ENCODE measurements around the gene GSTA2. TPM values are rescaled to one million over a fixed set of nuclear protein-coding genes. Genes with fewer than 3 reads are reported as not detected.
"Not testable (repeated sequence)": the region's sequence is repeated elsewhere in the genome, so short reads cannot be mapped to it uniquely, and the experiment has no call there.

The GSTA2 gene
- total RNA-seq, 1 experiment from 2014 or later: not detected

DNA sequence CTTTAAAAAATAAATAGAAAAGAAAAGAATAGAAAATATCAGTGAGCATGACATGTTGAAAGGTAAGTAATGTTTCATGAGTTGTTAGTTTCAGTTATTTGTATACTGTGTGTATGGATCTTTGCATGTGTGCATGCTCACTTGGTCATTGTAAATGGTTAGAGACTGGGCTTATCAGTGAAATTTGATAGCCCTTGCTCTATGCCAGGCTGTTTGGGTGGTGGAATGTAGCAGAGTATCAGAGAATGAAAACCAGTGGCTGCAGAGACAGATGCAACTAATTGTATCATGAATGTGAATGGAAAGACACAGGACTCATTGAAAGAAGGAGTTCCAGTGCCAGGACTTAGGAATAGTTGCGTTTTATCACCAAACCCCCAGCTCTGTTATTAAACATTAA, 4.2 kb downstream of the GSTA2 start:
- Mint-ChIP-seq H3K9me3 (peaks cover 3 to 4% of the 10 kb centered on the region in 2 experiments; a peak in 3 of 5 replicates), H3K27ac (no peak overlapping the region), H3K4me1 (peaks cover 6% of the 10 kb centered on the region in 2 experiments; a peak in 2 of 4 replicates), H3K4me3 (no peak overlapping the region), H3K27me3 (ENCODE audit: low read depth) (no peaks in the 10 kb centered on the region; the same call in 1 of the 2 replicates), H3K36me3 (ENCODE audit: insufficient read depth in 1 of 3, low read depth in 3 of 3) (peaks cover 0 to 2% (median 0%) of the 10 kb centered on the region in 3 experiments; a peak in 3 of 7 replicates)
- H3K18ac ChIP-seq (ENCODE audit: insufficient read length, low read depth, low read length): no peak overlapping the region
- H3K4me2 ChIP-seq (ENCODE audit: insufficient read depth, insufficient read length, low read length): no peak overlapping the region
- no peak overlapping the region for H4K8ac ChIP-seq (replicated peaks; ENCODE audit: insufficient read length, low read depth, low read length)
- no peak overlapping the region for H2BK5ac ChIP-seq (ENCODE audit: insufficient read length, low read length)
- TF ChIP-seq CTCF (conservative IDR thresholded peaks at IDR 0.05): no peak
- H3K79me2 ChIP-seq (ENCODE audit: insufficient read depth, low read length): no peaks in the 10 kb centered on the region
- no peaks in the 10 kb centered on the region for H3K79me1 ChIP-seq (ENCODE audit: insufficient read depth, low read depth, low read length, poor library complexity, severe bottlenecking)
- no peak overlapping the region for H3K27ac ChIP-seq (ENCODE audit: insufficient read length, low read depth, low read length)
- H4K5ac ChIP-seq (ENCODE audit: insufficient read length, low read depth, low read length): no peak overlapping the region
- H3K4me1 ChIP-seq (ENCODE audit: insufficient read depth, low read length): no peaks in the 10 kb centered on the region
- H3K27me3 ChIP-seq (ENCODE audit: insufficient read depth, low read length): no peaks in the 10 kb centered on the region
- no peak overlapping the region for H3K23ac ChIP-seq (ENCODE audit: insufficient read length, low read depth, low read length)
- H4K20me1 ChIP-seq (ENCODE audit: control insufficient read depth, insufficient read depth, insufficient read length): no peaks in the 10 kb centered on the region
- no peak for DNase-seq
- H4K91ac ChIP-seq (ENCODE audit: insufficient read length, low read depth, low read length): no peak overlapping the region
- H2BK120ac ChIP-seq (ENCODE audit: low read depth, low read length, poor library complexity, severe bottlenecking): no peak overlapping the region
- H3K23me2 ChIP-seq (ENCODE audit: insufficient read length, low read depth, low read length, poor library complexity, severe bottlenecking): no peaks in the 10 kb centered on the region
- no peak overlapping the region for H3K4ac ChIP-seq (ENCODE audit: low read depth, low read length)
- no CpG with 5 or more reads among the region's 1 CpG for WGBS (ENCODE audit: extremely low coverage, insufficient read length, low lambda C conversion rate)
- no peak overlapping the region for H2AFZ ChIP-seq (ENCODE audit: low read length)
- no peak overlapping the region for H2BK12ac ChIP-seq (ENCODE audit: insufficient read length, low read depth, low read length)
- no peak overlapping the region for H2AK5ac ChIP-seq (ENCODE audit: insufficient read length, low read length)
- H3T11ph ChIP-seq (ENCODE audit: low read length): no peak overlapping the region
- no peak overlapping the region for H3K9ac ChIP-seq (ENCODE audit: extremely low read depth, insufficient read length, low read length)
- H3K56ac ChIP-seq (ENCODE audit: insufficient read length, low read depth, low read length): no peak overlapping the region
- H3K9me3 ChIP-seq (ENCODE audit: control insufficient read depth, low read depth, low read length): no peaks in the 10 kb centered on the region
- H3K14ac ChIP-seq (ENCODE audit: insufficient read depth, low read length): no peak overlapping the region
- no peak overlapping the region for H2BK15ac ChIP-seq (ENCODE audit: low read depth, low read length)
- no peak overlapping the region for H2BK20ac ChIP-seq (ENCODE audit: low read depth, low read length, poor library complexity, severe bottlenecking)

- H4K5ac ChIP-seq (ENCODE audit: insufficient read length, low read depth, low read length); H3T11ph ChIP-seq (ENCODE audit: low read length); H3K4me1 Mint-ChIP-seq; H3K4me1 ChIP-seq (ENCODE audit: insufficient read depth, low read length); H3K4me2 ChIP-seq (ENCODE audit: insufficient read depth, insufficient read length, low read length); H3K4ac ChIP-seq (ENCODE audit: low read depth, low read length); H2BK12ac ChIP-seq (ENCODE audit: insufficient read length, low read depth, low read length); H2BK5ac ChIP-seq (ENCODE audit: insufficient read length, low read length); H3K27me3 Mint-ChIP-seq (ENCODE audit: low read depth); H3K18ac ChIP-seq (ENCODE audit: insufficient read length, low read depth, low read length); H3K56ac ChIP-seq (ENCODE audit: insufficient read length, low read depth, low read length); H3K27ac Mint-ChIP-seq; H4K8ac ChIP-seq (replicated peaks; ENCODE audit: insufficient read length, low read depth, low read length); H4K91ac ChIP-seq (ENCODE audit: insufficient read length, low read depth, low read length); H2BK15ac ChIP-seq (ENCODE audit: low read depth, low read length); H3K27ac ChIP-seq (ENCODE audit: insufficient read length, low read depth, low read length); H3K27me3 ChIP-seq (ENCODE audit: insufficient read depth, low read length); H3K9me3 Mint-ChIP-seq; H3K23me2 ChIP-seq (ENCODE audit: insufficient read length, low read depth, low read length, poor library complexity, severe bottlenecking); H3K9me3 ChIP-seq (ENCODE audit: control insufficient read depth, low read depth, low read length); H2AFZ ChIP-seq (ENCODE audit: low read length); DNase-seq; H4K20me1 ChIP-seq (ENCODE audit: control insufficient read depth, insufficient read depth, insufficient read length); H3K36me3 Mint-ChIP-seq (ENCODE audit: insufficient read depth in 1 of 3, low read depth in 3 of 3); H2BK20ac ChIP-seq (ENCODE audit: low read depth, low read length, poor library complexity, severe bottlenecking); H3K23ac ChIP-seq (ENCODE audit: insufficient read length, low read depth, low read length); H3K14ac ChIP-seq (ENCODE audit: insufficient read depth, low read length); H3K4me3 Mint-ChIP-seq; H2BK120ac ChIP-seq (ENCODE audit: low read depth, low read length, poor library complexity, severe bottlenecking); H2AK5ac ChIP-seq (ENCODE audit: insufficient read length, low read length); H3K79me1 ChIP-seq (ENCODE audit: insufficient read depth, low read depth, low read length, poor library complexity, severe bottlenecking); H3K79me2 ChIP-seq (ENCODE audit: insufficient read depth, low read length); H3K9ac ChIP-seq (ENCODE audit: extremely low read depth, insufficient read length, low read length): not testable (repeated sequence)
- no CpG with 5 or more reads among the region's 7 CpGs for WGBS (ENCODE audit: extremely low coverage, insufficient read length, low lambda C conversion rate)
These were observed 5.5 kb downstream of the GSTA2 start for GRCh38 chr6:52757651-52758338.
